Stomach (tissue), 4 donors: ENCODE data around the gene UBR2.

ENCODE experiments used
- CTCF ChIP-seq, 7 experiments: fragments of 450-650 bp in 4 of 7; fragments of 200-600 bp in 3 of 7; sonication (generic) in 3 of 7; IDR thresholded peaks; one replicate each; pipeline ENCODE4 v1.5.1; 2016 to 2019; ENCODE audit warnings: antibody characterized with exemption in 7 of 7, control low read depth in 2 of 7, mild to moderate bottlenecking in 1 of 7
- EP300 ChIP-seq: sonication (generic); formaldehyde crosslinking; IDR thresholded peaks from one replicate; pipeline ENCODE4 v1.6.1; 2017; ENCODE audit warnings: antibody characterized with exemption
- POLR2A ChIP-seq, 4 donors: fragments of 450-650 bp; IDR thresholded peaks; one replicate each; pipeline ENCODE4 v1.6.1; 2016; ENCODE audit warnings: antibody characterized with exemption in 4 of 4, control low read depth in 2 of 4, mild to moderate bottlenecking in 1 of 4, moderate library complexity in 1 of 4
- POLR2AphosphoS5 ChIP-seq, 3 donors: sonication (generic); formaldehyde crosslinking; IDR thresholded peaks; one replicate each; pipeline ENCODE4 v1.6.1; 2016; ENCODE audit warnings: antibody characterized with exemption in 3 of 3

DNA sequence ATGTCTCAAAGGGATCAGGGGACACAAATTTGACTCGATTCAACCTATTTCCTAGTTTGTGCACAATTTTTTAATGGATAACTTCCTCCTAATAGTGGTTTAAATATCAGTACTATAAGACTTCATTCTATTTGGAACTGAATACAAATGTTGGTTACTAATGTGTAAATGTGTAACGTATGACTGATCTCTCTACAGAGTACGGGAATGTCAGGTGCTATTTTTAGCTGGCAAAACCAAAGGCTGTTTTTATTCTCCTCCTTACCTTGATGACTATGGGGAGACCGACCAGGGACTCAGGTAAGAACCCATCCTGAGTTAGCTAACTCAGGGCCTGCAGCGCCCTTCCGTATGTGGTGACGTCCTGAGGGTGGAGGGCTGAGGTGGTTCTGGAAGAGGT, 125.5 kb downstream of the UBR2 start:
- TF ChIP-seq POLR2AphosphoS5 (IDR thresholded peaks at IDR 0.05), result no peak
- TF ChIP-seq CTCF (IDR thresholded peaks at IDR 0.05), result no peak
- TF ChIP-seq EP300, result no peak
- TF ChIP-seq POLR2A (IDR thresholded peaks at IDR 0.05), result no peak
